Measurements from ENCODE around the gene NPR1.

NPR1 gene

GRCh38 chr1:153658400-153659174 lies 19.9 kb upstream of the NPR1 start, which contains the start of gene SNAPIN (continued):
- peak; percentile 99 for TF ChIP-seq PRDM10 (tag by site-specific recombination; IDR thresholded peaks at IDR 0.05)
- TF ChIP-seq ZNF114 (tag by site-specific recombination; IDR thresholded peaks at IDR 0.05) = no peak
- TF ChIP-seq ZNF549 (tag by site-specific recombination; IDR thresholded peaks at IDR 0.05) = no peak
- no peak for TF ChIP-seq HOXA7 (CRISPR knock-in tag; IDR thresholded peaks at IDR 0.05; ENCODE audit: borderline replicate concordance)
- TF ChIP-seq ZNF24 (tag by site-specific recombination; IDR thresholded peaks at IDR 0.05) = 0 out of 2 replicates have a peak, but pooled peaks have one; percentile 35
- TF ChIP-seq OVOL3 (tag by site-specific recombination; IDR thresholded peaks at IDR 0.05) = no peak
- no peak for TF ChIP-seq ZNF138 (tag by site-specific recombination; IDR thresholded peaks at IDR 0.05; ENCODE audit: borderline replicate concordance)
- no peak for TF ChIP-seq ELK4 (IDR thresholded peaks at IDR 0.05; ENCODE audit: borderline replicate concordance, low read depth, low read length)
- TF ChIP-seq ZNF169 (tag by site-specific recombination; IDR thresholded peaks at IDR 0.05) = no peak
- TF ChIP-seq ZSCAN23 (tag by site-specific recombination; IDR thresholded peaks at IDR 0.05) = no peak
- TF ChIP-seq ZNF514 (tag by site-specific recombination; IDR thresholded peaks at IDR 0.05) = no peak
- no peak for TF ChIP-seq MZF1 (tag by site-specific recombination; IDR thresholded peaks at IDR 0.05; ENCODE audit: borderline replicate concordance)
- no peak for TF ChIP-seq ZBTB44 (tag by site-specific recombination; IDR thresholded peaks at IDR 0.05)
- no peak for TF ChIP-seq ZNF658 (tag by site-specific recombination; IDR thresholded peaks at IDR 0.05)
- no peak for TF ChIP-seq ZNF423 (tag by site-specific recombination; IDR thresholded peaks at IDR 0.05)
- peak; percentile 76 for TF ChIP-seq CTCF (tag by site-specific recombination; IDR thresholded peaks at IDR 0.05)
- TF ChIP-seq ZNF2 (tag by site-specific recombination; IDR thresholded peaks at IDR 0.05) = no peak
- TF ChIP-seq SCRT1 (tag by site-specific recombination; IDR thresholded peaks at IDR 0.05; ENCODE audit: borderline replicate concordance) = 0 out of 2 replicates have a peak, but pooled peaks have one; percentile 7
- no peak for TF ChIP-seq ZNF140 (tag by site-specific recombination; IDR thresholded peaks at IDR 0.05)
- no peak for TF ChIP-seq ZNF426 (tag by site-specific recombination; IDR thresholded peaks at IDR 0.05)
- TF ChIP-seq ZNF175 (tag by site-specific recombination; IDR thresholded peaks at IDR 0.05) = no peak
- TF ChIP-seq ZNF311 (tag by site-specific recombination; IDR thresholded peaks at IDR 0.05; ENCODE audit: borderline replicate concordance) = no peak
- TF ChIP-seq ZSCAN4 (tag by site-specific recombination; IDR thresholded peaks at IDR 0.05) = no peak
- TF ChIP-seq ZNF544 (tag by site-specific recombination; IDR thresholded peaks at IDR 0.05) = no peak
- no peak for TF ChIP-seq ZNF157 (tag by site-specific recombination; IDR thresholded peaks at IDR 0.05)
- no peak for TF ChIP-seq ATF2 (tag by site-specific recombination; IDR thresholded peaks at IDR 0.05; ENCODE audit: low read depth)
- TF ChIP-seq MEIS1 (CRISPR knock-in tag; IDR thresholded peaks at IDR 0.05; ENCODE audit: borderline replicate concordance) = no peak
- no peak for TF ChIP-seq ZNF488 (tag by site-specific recombination; IDR thresholded peaks at IDR 0.05)

Measured in HEK293 (cell line).